ENCODE measurements around the gene PPP2R2C.

DNA sequence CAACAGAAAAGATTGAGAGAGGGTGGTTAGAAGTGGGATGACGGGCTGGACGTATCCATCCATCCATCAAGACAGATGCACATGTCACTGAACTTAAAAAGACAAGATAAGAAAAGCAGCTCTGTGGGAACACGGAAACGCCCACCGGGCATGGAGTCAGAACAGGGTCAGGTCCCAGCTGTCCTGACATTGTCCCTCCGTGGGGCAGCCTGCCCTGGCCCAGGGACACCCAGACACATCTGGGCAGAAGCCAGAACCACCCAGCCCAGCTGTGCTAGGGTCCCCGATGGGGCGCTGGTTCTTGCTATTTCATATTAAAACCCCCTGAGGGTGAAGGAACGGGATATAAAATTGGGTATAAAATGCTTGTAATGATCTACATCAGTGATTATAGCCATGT is 88.5 kb downstream of the PPP2R2C start:
- TF ChIP-seq, protein P1, sequence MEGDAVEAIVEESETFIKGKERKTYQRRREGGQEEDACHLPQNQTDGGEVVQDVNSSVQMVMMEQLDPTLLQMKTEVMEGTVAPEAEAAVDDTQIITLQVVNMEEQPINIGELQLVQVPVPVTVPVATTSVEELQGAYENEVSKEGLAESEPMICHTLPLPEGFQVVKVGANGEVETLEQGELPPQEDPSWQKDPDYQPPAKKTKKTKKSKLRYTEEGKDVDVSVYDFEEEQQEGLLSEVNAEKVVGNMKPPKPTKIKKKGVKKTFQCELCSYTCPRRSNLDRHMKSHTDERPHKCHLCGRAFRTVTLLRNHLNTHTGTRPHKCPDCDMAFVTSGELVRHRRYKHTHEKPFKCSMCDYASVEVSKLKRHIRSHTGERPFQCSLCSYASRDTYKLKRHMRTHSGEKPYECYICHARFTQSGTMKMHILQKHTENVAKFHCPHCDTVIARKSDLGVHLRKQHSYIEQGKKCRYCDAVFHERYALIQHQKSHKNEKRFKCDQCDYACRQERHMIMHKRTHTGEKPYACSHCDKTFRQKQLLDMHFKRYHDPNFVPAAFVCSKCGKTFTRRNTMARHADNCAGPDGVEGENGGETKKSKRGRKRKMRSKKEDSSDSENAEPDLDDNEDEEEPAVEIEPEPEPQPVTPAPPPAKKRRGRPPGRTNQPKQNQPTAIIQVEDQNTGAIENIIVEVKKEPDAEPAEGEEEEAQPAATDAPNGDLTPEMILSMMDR (IDR thresholded peaks at IDR 0.05; ENCODE audit: low read depth, low read length): no peak
- TF ChIP-seq POLR2A (IDR thresholded peaks at IDR 0.05; ENCODE audit: extremely low read depth, insufficient read length) (no peak), MYC (IDR thresholded peaks at IDR 0.05; ENCODE audit: low read depth, low read length) (no peak)
- TF ChIP-seq, protein P2, sequence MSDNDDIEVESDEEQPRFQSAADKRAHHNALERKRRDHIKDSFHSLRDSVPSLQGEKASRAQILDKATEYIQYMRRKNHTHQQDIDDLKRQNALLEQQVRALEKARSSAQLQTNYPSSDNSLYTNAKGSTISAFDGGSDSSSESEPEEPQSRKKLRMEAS (IDR thresholded peaks at IDR 0.05; ENCODE audit: low read depth, low read length): no peak

All from NB4 (cell line).